A549 (cell line): Measurements from ENCODE around the gene EGFLAM. TPM values are rescaled to one million over a fixed set of nuclear protein-coding genes. Genes with fewer than 3 reads are reported as not detected.

Source experiments
- ATAC-seq, 2 experiments: fragments of 200-7000 bp in 1 of 2; fragments of >200 bp in 1 of 2; cut with Nextera tagmentation in 1 of 2; cut with Tn5 transposase in 1 of 2; 3 replicates each; pipeline versions ENCODE4 v1.8.0 to v1.9.1; 2018 to 2020; ENCODE audit warnings: mild to moderate bottlenecking in 1 of 2, moderate library complexity in 1 of 2
- CTCF ChIA-PET: fragments of 300-600 bp; sonication (Branson Sonifier 250); formaldehyde crosslinking; extraction: SDS; loops from one replicate; lab custom pipeline; 2021; ENCODE audit warnings: antibody characterized with exemption, inconsistent platforms; lab: Yijun Ruan, JAX
- POLR2A ChIA-PET: fragments of 350-600 bp; formaldehyde crosslinking; extraction: SDS; loops from one replicate; lab custom pipeline; 2021; ENCODE audit warnings: antibody characterized with exemption, inconsistent platforms; lab: Yijun Ruan, JAX
- DNase-seq, 2 experiments: peaks; one replicate each; pipeline versions ENCODE4 v3.0.0 to v3.0.0-alpha.2; 2011 to 2016; ENCODE audit warnings: low read depth in 1 of 2, low spot score in 1 of 2
- FAIRE-seq: peaks from 2 replicates; lab custom pipeline; 2011; peaks lifted over from hg19 to GRCh38; lab: Jason Lieb, UNC
- H3K27ac ChIP-seq, 2 experiments: fragments of >200 bp; sonication (Bioruptor Twin); formaldehyde crosslinking; 3 replicates each; pipeline ENCODE4 v1.5.1; 2016 to 2017
- H3K4me1 ChIP-seq: fragments of >200 bp; sonication (Bioruptor Twin); formaldehyde crosslinking; 3 replicates; pipeline ENCODE4 v1.6.1; 2016
- H3K4me2 ChIP-seq: fragments of >200 bp; sonication (Bioruptor Twin); formaldehyde crosslinking; 3 replicates; pipeline ENCODE4 v1.6.1; 2016
- H3K4me3 ChIP-seq: fragments of >200 bp; sonication (Bioruptor Twin); formaldehyde crosslinking; 3 replicates; pipeline ENCODE4 v1.5.1; 2016
- H3K9me3 ChIP-seq: fragments of >200 bp; sonication (Bioruptor Twin); formaldehyde crosslinking; 3 replicates; pipeline ENCODE4 v1.6.1; 2016
- BHLHE40 ChIP-seq: IDR thresholded peaks from 2 replicates; pipeline ENCODE4 v1.6.1; 2012; ENCODE audit warnings: low read depth, low read length, inconsistent platforms
- CHD2 ChIP-seq: fragments of 150-350 bp; IDR thresholded peaks from 2 replicates; pipeline ENCODE4 v1.6.1; 2014; ENCODE audit warnings: low read length; ENCODE audit not compliant: partially characterized antibody
- CTCF ChIP-seq: fragments of >200 bp; sonication (Bioruptor Twin); formaldehyde crosslinking; IDR thresholded peaks from 3 replicates; pipeline ENCODE4 v1.5.1; 2016
- ESRRA ChIP-seq: fragments of 150-350 bp; IDR thresholded peaks from 2 replicates; pipeline ENCODE4 v1.6.1; 2014; ENCODE audit warnings: mild to moderate bottlenecking, low read length, borderline replicate concordance
- FOSB ChIP-seq: fragments of 250-450 bp; sonication (Bioruptor Pico); IDR thresholded peaks from 2 replicates; pipeline ENCODE4 v1.5.0; 2020; ENCODE audit warnings: mild to moderate bottlenecking, moderate library complexity
- HEYL ChIP-seq: fragments of 250-450 bp; sonication (Bioruptor Pico); IDR thresholded peaks from 2 replicates; pipeline ENCODE4 v1.8.0; 2021; ENCODE audit warnings: mild to moderate bottlenecking, moderate library complexity
- HOXA7 ChIP-seq: fragments of 250-450 bp; sonication (Bioruptor Pico); IDR thresholded peaks from 2 replicates; pipeline ENCODE4 v1.5.0; 2020; ENCODE audit warnings: mild to moderate bottlenecking, moderate library complexity
- HOXB13 ChIP-seq: fragments of 250-450 bp; sonication (Bioruptor Pico); IDR thresholded peaks from 2 replicates; pipeline ENCODE4 v1.5.0; 2020; ENCODE audit warnings: low read depth, mild to moderate bottlenecking, moderate library complexity
- KDM1A ChIP-seq: fragments of 200-600 bp; sonication (generic); IDR thresholded peaks from 2 replicates; pipeline ENCODE4 v1.6.1; 2016; ENCODE audit warnings: low read depth, mild to moderate bottlenecking
- MAFK ChIP-seq: fragments of 450-650 bp; IDR thresholded peaks from 2 replicates; pipeline ENCODE4 v1.6.1; 2014; ENCODE audit not compliant: partially characterized antibody
- MYC ChIP-seq: IDR thresholded peaks from 2 replicates; pipeline ENCODE4 v1.6.1; 2012; ENCODE audit warnings: mild to moderate bottlenecking, inconsistent platforms, low read length, improper control_type of control experiment, borderline replicate concordance
- NR3C1 ChIP-seq: fragments of >200 bp; sonication (Bioruptor Twin); formaldehyde crosslinking; IDR thresholded peaks from 3 replicates; pipeline ENCODE4 v1.6.1; 2017
- RAD21 ChIP-seq, 2 experiments: fragments of >200 bp in 1 of 2; sonication (Bioruptor Twin) in 1 of 2; formaldehyde crosslinking in 1 of 2; IDR thresholded peaks in 1 of 2; conservative IDR thresholded peaks in 1 of 2; 2 replicates in 1 of 2; 3 replicates in 1 of 2; pipeline ENCODE4 v1.6.1; 2012 to 2018; ENCODE audit warnings: inconsistent platforms in 1 of 2
- RCOR1 ChIP-seq: fragments of 150-350 bp; IDR thresholded peaks from 2 replicates; pipeline ENCODE4 v1.6.1; 2014; ENCODE audit warnings: antibody characterized with exemption, low read length, low read depth
- REST ChIP-seq: fragments of 200-600 bp; sonication (generic); IDR thresholded peaks from 2 replicates; pipeline ENCODE4 v1.6.1; 2016; ENCODE audit warnings: antibody characterized with exemption, mild to moderate bottlenecking, moderate library complexity
- SMC3 ChIP-seq: fragments of >200 bp; sonication (Bioruptor Twin); formaldehyde crosslinking; IDR thresholded peaks from 3 replicates; pipeline ENCODE4 v1.6.1; 2018; ENCODE audit warnings: inconsistent platforms
- SREBF2 ChIP-seq: fragments of 450-650 bp; IDR thresholded peaks from 2 replicates; pipeline ENCODE4 v1.6.1; 2014; ENCODE audit warnings: mild to moderate bottlenecking, moderate library complexity
- ZC3H11A ChIP-seq: fragments of 450-650 bp; IDR thresholded peaks from 2 replicates; pipeline ENCODE4 v1.6.1; 2014; ENCODE audit warnings: antibody characterized with exemption, mild to moderate bottlenecking
- ZFP36 ChIP-seq: fragments of 450-650 bp; IDR thresholded peaks from 2 replicates; pipeline ENCODE4 v1.6.1; 2014; ENCODE audit warnings: borderline replicate concordance; ENCODE audit not compliant: partially characterized antibody
- WGBS: methylation state at CpG from one replicate; pipeline ENCODE4 v1.1.6; 2017; ENCODE audit errors: missing lambda C conversion rate; 5-methylcytosine and 5-hydroxymethylcytosine counted together
- polyA plus RNA-seq, 4 experiments: library from polyadenylated mRNA; depleted of rRNA in 3 of 4; stranded (reverse); fragments of >200 nt; fragmentation: RNase III in 1 of 4; extraction: RNeasy Plus Mini Kit Qiagen cat#74134 plus additional on column Dnase treatment in 1 of 4; gene quantifications; 2 replicates in 3 of 4; 3 replicates in 1 of 4; pipeline ENCODE4 v1.2.3, GENCODE V29; 2011 to 2017
- TF ChIP-seq, protein P1 (sequence below): fragments of >200 bp; sonication (Bioruptor Twin); formaldehyde crosslinking; IDR thresholded peaks from 2 replicates; pipeline ENCODE4 v1.6.1; 2016

EGFLAM gene
- polyA plus RNA-seq, 2 of the 4 experiments (the other 2 are of a cell fraction): 0.13 TPM; not detected in 1

DNA sequence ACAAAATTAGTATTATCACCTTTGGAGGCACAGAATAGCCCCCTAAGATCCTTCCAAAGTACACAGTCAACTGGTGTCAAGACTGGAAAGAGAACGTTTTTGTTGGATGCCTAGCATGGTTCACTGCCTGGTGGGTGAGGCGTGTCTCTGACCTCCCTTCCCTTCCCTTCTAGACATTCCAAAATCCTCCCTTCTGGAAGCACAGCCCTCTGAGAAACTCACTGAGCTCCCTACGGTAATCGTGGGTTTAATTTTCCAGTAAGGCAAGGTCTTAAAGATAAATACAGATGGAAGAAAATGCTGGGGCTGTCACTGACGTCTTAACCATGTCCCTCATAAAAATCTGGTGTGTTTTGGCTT, 159.3 kb downstream of the EGFLAM start:
- WGBS: 30% methylated on average over 5 of the region's 5 CpGs
- H3K27ac ChIP-seq: no peak overlapping the region
- FAIRE-seq: no peak
- no peak overlapping the region for H3K4me2 ChIP-seq
- DNase-seq: no peak
- POLR2A ChIA-PET: no interaction called here
- CTCF ChIA-PET: interaction anchor here (1.5 to 9.3 kb wide), 2 partner anchors 35 to 393 kb away, joined by 5 to 152 read pairs; no protein-coding TSS in a partner anchor
- H3K4me1 ChIP-seq: no peaks in the 10 kb centered on the region
- no peak for ATAC-seq
- H3K9me3 ChIP-seq: no peaks in the 10 kb centered on the region
- TF ChIP-seq KDM1A (no peak), REST (no peak), HEYL (CRISPR knock-in tag) (no peak), FOSB (CRISPR knock-in tag) (no peak), SREBF2 (no peak), CHD2 (no peak)
- TF ChIP-seq, protein P1, sequence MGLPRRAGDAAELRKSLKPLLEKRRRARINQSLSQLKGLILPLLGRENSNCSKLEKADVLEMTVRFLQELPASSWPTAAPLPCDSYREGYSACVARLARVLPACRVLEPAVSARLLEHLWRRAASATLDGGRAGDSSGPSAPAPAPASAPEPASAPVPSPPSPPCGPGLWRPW: no peak
- H3K4me3 ChIP-seq: no peak overlapping the region

DNA sequence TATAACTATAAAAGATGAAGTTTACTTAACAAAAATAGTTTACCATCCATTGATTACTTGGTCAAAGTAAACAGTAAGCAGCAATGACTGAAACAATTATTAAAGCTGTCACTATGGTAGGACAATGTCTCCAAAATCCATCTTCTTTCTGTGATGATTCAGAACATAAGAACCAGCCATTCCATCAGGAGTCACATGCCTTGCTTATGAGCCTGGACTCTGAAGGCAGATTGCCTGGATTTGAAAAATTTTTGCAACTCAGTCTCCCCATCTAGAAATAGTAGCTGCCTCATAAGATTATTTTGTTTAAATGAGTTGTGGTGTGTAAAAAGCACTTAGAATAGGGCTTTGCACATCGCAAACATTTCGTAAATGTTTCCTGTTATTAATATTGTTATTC, 161.9 kb downstream of the EGFLAM start:
- no peaks in the 10 kb centered on the region for H3K4me1 ChIP-seq
- TF ChIP-seq BHLHE40 (no peak), ZC3H11A (no peak), ESRRA (no peak), HOXB13 (CRISPR knock-in tag) (no peak), NR3C1 (no peak), MAFK (no peak), RCOR1 (no peak), ZFP36 (no peak), SMC3 (no peak), HOXA7 (CRISPR knock-in tag) (no peak), RAD21 (conservative IDR thresholded peaks at IDR 0.05 in 1 of 2, IDR thresholded peaks at IDR 0.05 in 1 of 2) (no peak), CTCF (no peak), MYC (no peak)
- H3K9me3 ChIP-seq: no peaks in the 10 kb centered on the region
- ChIA-PET POLR2A (no interaction called here), CTCF (interaction anchor here (0.6 to 9.7 kb wide), 50 partner anchors 9 to 543 kb away, joined by 3 to 152 read pairs (median 5); no protein-coding TSS in a partner anchor)
- 90% methylated on average over 2 of the region's 2 CpGs for WGBS
- H3K27ac ChIP-seq: no peak overlapping the region
- ATAC-seq (no peak), DNase-seq (no peak), FAIRE-seq (no peak)
- no peak overlapping the region for H3K4me3 ChIP-seq
- H3K4me2 ChIP-seq: no peak overlapping the region
